Loucy (cell line): Measurements from ENCODE around the gene RIMKLA.

ENCODE experiments used
- H2AFZ ChIP-seq: fragments of 200-600 bp; sonication (generic); 2 replicates; pipeline ENCODE4 v1.6.0; 2016; ENCODE audit warnings: antibody characterized with exemption, mild to moderate bottlenecking, low read length, moderate library complexity
- H3F3A ChIP-seq: fragments of 200-600 bp; 2 replicates; pipeline ENCODE4 v1.6.0; 2016; ENCODE audit warnings: antibody characterized with exemption, low read depth, mild to moderate bottlenecking
- H3K27me3 ChIP-seq: fragments of 200-600 bp; sonication (generic); 2 replicates; pipeline ENCODE4 v1.6.1; 2014; ENCODE audit warnings: low read length, mild to moderate bottlenecking; ENCODE audit not compliant: insufficient read depth, poor library complexity, severe bottlenecking
- H3K36me3 ChIP-seq: fragments of 200-600 bp; sonication (generic); 2 replicates; pipeline ENCODE4 v1.6.1; 2016; ENCODE audit warnings: low read length; ENCODE audit not compliant: insufficient read depth
- H3K4me1 ChIP-seq: fragments of 200-600 bp; sonication (generic); 2 replicates; pipeline ENCODE4 v1.5.1; 2014; ENCODE audit warnings: low read length, mild to moderate bottlenecking; ENCODE audit not compliant: insufficient read depth, poor library complexity, severe bottlenecking
- H3K4me2 ChIP-seq: fragments of 200-600 bp; sonication (generic); 2 replicates; pipeline ENCODE4 v1.6.0; 2014; ENCODE audit warnings: antibody characterized with exemption, low read length, low read depth, mild to moderate bottlenecking; ENCODE audit not compliant: poor library complexity, severe bottlenecking
- H3K4me3 ChIP-seq: fragments of 200-600 bp; sonication (generic); 2 replicates; pipeline ENCODE4 v1.5.1; 2014; ENCODE audit warnings: low read length, mild to moderate bottlenecking, mixed read lengths; ENCODE audit not compliant: poor library complexity, severe bottlenecking
- H3K79me2 ChIP-seq: fragments of 200-600 bp; sonication (generic); 2 replicates; pipeline ENCODE4 v1.6.1; 2014; ENCODE audit warnings: low read length; ENCODE audit not compliant: insufficient read depth
- H3K9ac ChIP-seq: fragments of 200-600 bp; sonication (generic); 2 replicates; pipeline ENCODE4 v1.6.0; 2014; ENCODE audit warnings: mild to moderate bottlenecking, low read depth, low read length, moderate library complexity; ENCODE audit not compliant: poor library complexity, severe bottlenecking
- H3K9me2 ChIP-seq: fragments of 200-600 bp; sonication (generic); replicated peaks from 2 replicates; pipeline ENCODE4 v1.6.1; 2016; ENCODE audit warnings: low read depth, low read length, mixed read lengths
- H3K9me3 ChIP-seq: fragments of 200-600 bp; sonication (generic); 2 replicates; pipeline ENCODE4 v1.6.1; 2014; ENCODE audit warnings: mild to moderate bottlenecking, antibody characterized with exemption, low read length, low read depth; ENCODE audit not compliant: insufficient read depth
- H4K20me1 ChIP-seq: fragments of 200-600 bp; sonication (generic); 2 replicates; pipeline ENCODE4 v1.6.0; 2014; ENCODE audit warnings: antibody characterized with exemption, low read length, mild to moderate bottlenecking; ENCODE audit not compliant: insufficient read depth, poor library complexity, severe bottlenecking
- EZH2phosphoT487 ChIP-seq: fragments of 200-600 bp; IDR thresholded peaks from 2 replicates; pipeline ENCODE4 v1.6.1; 2018; ENCODE audit warnings: antibody characterized with exemption, mild to moderate bottlenecking, moderate library complexity, borderline replicate concordance
- TF ChIP-seq, protein P1 (sequence below): fragments of 200-600 bp; sonication (generic); conservative IDR thresholded peaks from 2 replicates; pipeline ENCODE4 v1.5.1; 2014; ENCODE audit warnings: mild to moderate bottlenecking, antibody characterized with exemption, low read length

Gene RIMKLA, protein sequence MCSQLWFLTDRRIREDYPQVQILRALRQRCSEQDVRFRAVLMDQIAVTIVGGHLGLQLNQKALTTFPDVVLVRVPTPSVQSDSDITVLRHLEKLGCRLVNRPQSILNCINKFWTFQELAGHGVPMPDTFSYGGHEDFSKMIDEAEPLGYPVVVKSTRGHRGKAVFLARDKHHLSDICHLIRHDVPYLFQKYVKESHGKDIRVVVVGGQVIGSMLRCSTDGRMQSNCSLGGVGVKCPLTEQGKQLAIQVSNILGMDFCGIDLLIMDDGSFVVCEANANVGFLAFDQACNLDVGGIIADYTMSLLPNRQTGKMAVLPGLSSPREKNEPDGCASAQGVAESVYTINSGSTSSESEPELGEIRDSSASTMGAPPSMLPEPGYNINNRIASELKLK

DNA sequence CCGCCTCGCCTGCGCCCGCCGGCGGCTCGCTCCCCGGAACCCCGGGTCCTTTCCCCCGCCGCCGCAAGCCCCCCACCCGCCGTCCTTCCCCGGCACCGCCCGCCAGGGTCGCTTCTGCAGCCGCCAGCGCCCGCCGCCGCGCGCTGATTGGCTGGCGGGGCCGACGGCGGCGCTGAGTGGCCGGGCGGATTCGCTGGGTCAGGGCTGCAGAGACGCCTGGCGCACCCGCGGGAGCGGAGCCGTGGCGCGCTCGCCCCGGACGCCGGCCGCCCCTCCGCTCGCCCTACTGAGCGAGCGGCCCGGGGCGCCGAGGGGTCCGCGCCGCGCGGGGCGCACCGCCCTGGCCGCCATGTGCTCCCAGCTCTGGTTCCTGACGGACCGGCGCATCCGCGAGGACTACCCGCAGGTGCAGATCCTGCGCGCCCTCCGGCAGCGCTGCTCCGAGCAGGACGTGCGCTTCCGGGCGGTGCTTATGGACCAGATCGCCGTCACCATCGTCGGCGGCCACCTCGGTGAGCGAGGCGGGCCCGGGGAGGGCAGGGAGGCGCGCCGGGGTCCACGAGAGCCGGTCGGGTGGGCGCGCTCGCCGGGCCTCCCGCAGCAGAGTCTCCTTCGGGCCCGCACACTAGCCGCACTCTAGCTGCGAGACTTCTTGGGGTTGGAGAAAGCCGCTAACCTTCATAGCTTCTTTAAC lies at the start of gene RIMKLA:
TSS of gene RIMKLA (plus strand) at position 207 of the 694 bp plus-strand sequence. CDS start at position 350, 143 bp downstream.
- no peak within 1 kb of the TSS for H3K9ac ChIP-seq
- H4K20me1 ChIP-seq = no peaks in the 10 kb centered on the region
- H3K4me1 ChIP-seq = no peaks in the 10 kb centered on the region
- peaks cover 14% of the 10 kb centered on the region for H3K27me3 ChIP-seq
- no peaks in the 10 kb centered on the region for H3F3A ChIP-seq
- no peaks in the 10 kb centered on the region for H3K79me2 ChIP-seq
- peak within 1 kb of the TSS; percentile 73 for H3K4me2 ChIP-seq
- no peaks in the 10 kb centered on the region for H3K36me3 ChIP-seq
- H3K9me2 ChIP-seq = no peaks in the 10 kb centered on the region
- H3K9me3 ChIP-seq = no peaks in the 10 kb centered on the region
- peak within 1 kb of the TSS; percentile 68; the same call in 1 of the 2 replicates for H2AFZ ChIP-seq
- TF ChIP-seq, protein P1, sequence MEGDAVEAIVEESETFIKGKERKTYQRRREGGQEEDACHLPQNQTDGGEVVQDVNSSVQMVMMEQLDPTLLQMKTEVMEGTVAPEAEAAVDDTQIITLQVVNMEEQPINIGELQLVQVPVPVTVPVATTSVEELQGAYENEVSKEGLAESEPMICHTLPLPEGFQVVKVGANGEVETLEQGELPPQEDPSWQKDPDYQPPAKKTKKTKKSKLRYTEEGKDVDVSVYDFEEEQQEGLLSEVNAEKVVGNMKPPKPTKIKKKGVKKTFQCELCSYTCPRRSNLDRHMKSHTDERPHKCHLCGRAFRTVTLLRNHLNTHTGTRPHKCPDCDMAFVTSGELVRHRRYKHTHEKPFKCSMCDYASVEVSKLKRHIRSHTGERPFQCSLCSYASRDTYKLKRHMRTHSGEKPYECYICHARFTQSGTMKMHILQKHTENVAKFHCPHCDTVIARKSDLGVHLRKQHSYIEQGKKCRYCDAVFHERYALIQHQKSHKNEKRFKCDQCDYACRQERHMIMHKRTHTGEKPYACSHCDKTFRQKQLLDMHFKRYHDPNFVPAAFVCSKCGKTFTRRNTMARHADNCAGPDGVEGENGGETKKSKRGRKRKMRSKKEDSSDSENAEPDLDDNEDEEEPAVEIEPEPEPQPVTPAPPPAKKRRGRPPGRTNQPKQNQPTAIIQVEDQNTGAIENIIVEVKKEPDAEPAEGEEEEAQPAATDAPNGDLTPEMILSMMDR = no peak
- no peak for TF ChIP-seq EZH2phosphoT487
- H3K4me3 ChIP-seq = peak within 1 kb of the TSS; percentile 67

DNA sequence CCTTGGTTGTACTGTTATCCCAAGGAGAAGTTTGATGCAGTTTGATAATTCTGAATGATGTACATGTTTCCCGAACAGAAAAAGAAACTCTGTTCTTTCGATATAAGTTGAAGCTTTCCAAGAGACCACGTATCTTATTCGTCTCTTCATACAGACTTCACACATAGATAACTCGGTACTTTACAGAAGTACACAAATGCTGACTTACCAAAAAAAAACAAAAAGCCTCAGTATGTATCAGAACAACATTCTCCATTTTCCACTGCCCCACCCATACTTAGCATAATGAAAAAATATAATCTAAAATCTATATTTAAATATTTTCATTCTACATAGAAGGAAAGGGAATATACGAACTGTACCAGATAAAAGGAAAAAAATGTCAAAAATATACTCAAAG lies 47.7 kb upstream of the RIMKLA start:
- Histone ChIP-seq H3K9me2 (no peaks in the 10 kb centered on the region), H2AFZ (no peak overlapping the region), H3K4me2 (peak overlapping the region; percentile 96), H3K36me3 (no peaks in the 10 kb centered on the region), H3K9me3 (no peaks in the 10 kb centered on the region), H3K79me2 (peaks cover 83% of the 10 kb centered on the region), H3K4me1 (peaks cover 58% of the 10 kb centered on the region), H3K4me3 (peak overlapping the region; percentile 85), H3K9ac (peak overlapping the region; percentile 89), H3F3A (no peaks in the 10 kb centered on the region), H3K27me3 (no peaks in the 10 kb centered on the region), H4K20me1 (peaks cover 68% of the 10 kb centered on the region)
- TF ChIP-seq, protein P1 = no peak
- TF ChIP-seq EZH2phosphoT487 = no peak

DNA sequence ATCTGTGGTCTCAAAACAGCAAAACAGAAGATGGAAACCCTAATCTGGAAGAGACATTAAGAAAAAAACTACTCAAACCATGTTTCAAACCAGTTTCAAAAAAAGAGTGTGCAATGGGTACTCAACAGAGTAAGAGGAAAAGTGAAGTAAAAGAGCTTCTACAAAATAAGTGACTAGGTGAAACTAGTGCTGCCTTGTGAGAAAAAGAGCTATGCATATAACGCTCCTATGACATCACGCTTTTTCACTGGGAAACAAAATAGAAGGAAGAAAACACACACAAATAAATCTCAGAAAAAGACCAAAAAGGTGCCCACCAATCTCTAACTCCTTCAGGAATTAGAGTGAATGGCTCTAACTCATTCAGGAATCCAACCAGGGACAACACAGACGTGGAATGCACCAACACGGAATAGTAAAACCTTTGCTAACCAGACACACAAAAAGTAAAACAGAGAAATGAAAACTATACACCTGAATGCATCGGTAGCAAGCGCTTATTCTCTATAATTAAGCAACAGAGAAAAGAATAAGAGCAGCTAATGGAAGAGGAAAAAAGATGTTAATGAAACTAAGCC lies 46.8 kb upstream of the RIMKLA start:
- Histone ChIP-seq H2AFZ (no peak overlapping the region), H3K36me3 (no peaks in the 10 kb centered on the region), H3K4me2 (peak overlapping the region; percentile 96), H3F3A (no peaks in the 10 kb centered on the region), H4K20me1 (peaks cover 59% of the 10 kb centered on the region), H3K4me3 (peak overlapping the region; percentile 85), H3K9me2 (no peaks in the 10 kb centered on the region), H3K27me3 (no peaks in the 10 kb centered on the region), H3K4me1 (peaks cover 50% of the 10 kb centered on the region), H3K79me2 (peaks cover 74% of the 10 kb centered on the region), H3K9me3 (no peaks in the 10 kb centered on the region), H3K9ac (peak overlapping the region; percentile 89)
- TF ChIP-seq, protein P1 = no peak
- TF ChIP-seq EZH2phosphoT487 = no peak
